G401 (cell line): ENCODE measurements around the gene AGO1. TPM values are rescaled to one million over a fixed set of nuclear protein-coding genes. Genes with fewer than 3 reads are reported as not detected.
A peak's percentile ranks its signal among the peaks of the same experiment; 100 is the strongest.

Source experiments
- DNase-seq: peaks from one replicate; pipeline ENCODE4 v3.0.0-alpha.2; 2015; ENCODE audit warnings: low spot score
- in situ Hi-C: cut with HindIII; loops from 2 replicates; pipeline ENCODE4 v1.10.0; 2016; ENCODE audit warnings: low sequenced_read_pairs, mixed read lengths
- total RNA-seq: library from RNA; depleted of rRNA; stranded (reverse); fragments of >200 nt; shearing (Covaris generic); gene quantifications from 2 replicates; pipeline ENCODE4 v1.2.3, GENCODE V29; 2014

The AGO1 gene
- total RNA-seq, 1 experiment from 2014 or later: 11.2 TPM

- in situ Hi-C loops: no loop called here
Measured at GRCh38 chr1:35894656-35895055, 11.6 kb downstream of the AGO1 start.

GRCh38 chr1:35899941-35900340 lies 16.9 kb downstream of the AGO1 start:
- in situ Hi-C loops: no loop called here
- no peak for DNase-seq

More at GRCh38 chr1:35894656-35895055, 11.6 kb downstream of the AGO1 start:
- DNase-seq: no peak

DNA sequence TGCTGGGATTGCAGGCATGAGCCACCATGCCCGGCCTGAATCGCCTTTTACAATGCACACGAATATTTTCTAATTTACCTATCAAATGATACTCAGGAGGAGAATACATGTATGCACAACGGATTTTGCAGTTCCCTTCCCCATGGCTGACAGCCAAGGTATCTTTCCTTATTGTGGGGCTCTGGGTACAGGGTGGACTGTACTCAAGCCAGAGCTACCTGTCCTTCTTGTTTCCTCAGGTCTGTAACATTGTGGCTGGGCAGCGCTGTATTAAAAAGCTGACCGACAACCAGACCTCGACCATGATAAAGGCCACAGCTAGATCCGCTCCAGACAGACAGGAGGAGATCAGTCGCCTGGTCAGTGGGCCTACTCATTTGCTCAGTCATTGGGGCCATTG lies 18.2 kb downstream of the AGO1 start:
- in situ Hi-C loops: no loop called here
- no peak for DNase-seq

DNA sequence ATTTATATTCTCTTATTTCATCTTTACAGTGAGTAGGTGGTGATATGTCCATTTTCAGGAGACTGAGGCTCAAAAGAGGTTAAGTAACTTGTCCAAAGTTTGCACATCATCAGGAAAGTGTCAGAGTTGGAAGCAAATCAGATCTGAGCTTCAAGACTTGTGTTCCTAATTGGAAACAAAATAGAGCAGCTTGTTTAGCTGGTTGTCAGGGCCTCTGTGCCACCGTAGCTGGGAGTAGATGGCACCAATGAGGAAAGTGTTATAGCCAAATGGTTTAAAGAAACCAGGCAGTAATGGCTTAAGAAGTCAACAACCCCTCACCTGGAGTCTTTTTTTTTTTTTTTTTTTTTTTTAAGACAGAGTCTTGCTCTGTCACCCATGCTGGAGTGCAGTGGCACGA lies 19.7 kb downstream of the AGO1 start:
- in situ Hi-C loops: no loop called here
- DNase-seq: no peak

DNA sequence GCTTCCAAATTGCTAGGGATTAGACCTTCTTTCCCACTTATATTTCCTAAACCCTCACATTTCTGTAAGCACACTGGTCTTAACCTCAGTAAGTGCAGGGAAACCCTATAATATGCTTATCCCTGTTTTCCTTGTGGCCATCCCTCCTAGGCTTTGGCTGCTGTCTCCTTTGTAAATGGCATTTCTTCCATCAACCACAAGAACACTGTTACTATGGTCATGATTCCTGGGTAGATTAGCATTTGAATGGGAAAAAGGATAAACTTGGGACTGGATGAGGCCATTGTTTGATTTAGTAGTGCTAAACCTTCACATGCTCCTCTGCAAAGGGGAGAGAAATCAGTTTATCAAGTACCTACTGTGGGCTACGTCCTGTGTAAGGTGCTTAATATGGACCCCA lies 31.7 kb downstream of the AGO1 start:
- in situ Hi-C loops: no loop called here
- DNase-seq: no peak

DNA sequence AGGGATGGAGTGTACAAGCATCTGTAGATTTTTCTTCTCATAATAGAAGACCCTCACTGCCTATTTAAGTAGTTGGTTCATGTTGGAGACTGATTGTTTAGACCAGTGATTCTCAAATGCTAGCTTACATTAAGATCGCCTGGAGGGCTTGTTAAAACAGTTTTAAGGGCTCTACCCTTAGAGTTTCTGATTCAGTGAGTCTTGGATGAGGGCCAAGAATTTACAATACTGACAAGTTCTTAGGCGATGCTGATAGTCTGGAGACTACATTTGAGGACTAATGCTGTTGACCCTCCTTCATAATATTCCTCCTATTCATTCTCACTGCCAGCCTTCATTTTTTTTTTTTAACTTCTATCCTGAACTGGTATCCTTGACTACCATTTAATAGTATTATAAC lies 32.7 kb downstream of the AGO1 start:
- in situ Hi-C loops: no loop called here
- DNase-seq: no peak

GRCh38 chr1:35923791-35924221 lies 40.8 kb downstream of the AGO1 start:
- DNase-seq: no peak
- in situ Hi-C loops: no loop called here

DNA sequence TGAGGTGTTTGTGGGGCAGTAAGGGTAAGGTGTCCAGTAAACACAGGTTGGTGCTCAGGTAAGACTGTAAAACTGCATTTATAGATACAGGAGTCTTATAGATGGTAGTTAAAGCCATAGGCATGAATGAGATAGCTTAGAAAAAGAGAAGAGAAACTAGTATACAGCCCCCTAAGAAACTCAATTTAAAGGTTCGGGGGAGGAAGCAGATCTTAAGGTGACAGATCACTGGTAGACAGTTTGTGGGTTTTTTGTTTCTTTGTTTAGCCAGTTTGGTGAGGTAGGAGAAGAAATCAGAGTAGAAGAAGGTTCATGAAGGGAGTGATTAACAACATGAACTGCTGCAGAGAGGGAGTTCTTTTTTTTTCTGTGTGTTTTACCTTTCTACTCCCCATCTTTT lies 41.8 kb downstream of the AGO1 start:
- no peak for DNase-seq
- in situ Hi-C loops: no loop called here

DNA sequence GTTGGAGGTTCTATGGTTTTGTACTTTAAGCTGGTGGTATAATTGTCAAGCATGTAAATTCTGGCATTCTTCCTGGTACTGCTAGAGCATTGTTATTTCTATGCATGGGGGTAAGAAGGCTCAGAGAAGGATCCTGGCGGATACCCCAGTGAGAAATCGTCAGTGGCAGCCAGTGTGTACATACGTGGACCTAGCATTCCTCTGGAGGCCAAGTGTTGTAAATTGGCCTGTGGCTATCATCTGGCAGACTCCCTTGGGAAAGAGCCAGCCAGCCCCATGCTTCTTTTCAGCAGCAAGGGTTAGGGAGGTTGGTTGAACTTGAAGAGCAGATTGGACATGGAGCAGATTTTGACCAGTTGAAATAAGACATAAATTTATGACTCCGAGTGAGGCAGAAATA lies 42.7 kb downstream of the AGO1 start:
- in situ Hi-C loops: no loop called here
- no peak for DNase-seq

DNA sequence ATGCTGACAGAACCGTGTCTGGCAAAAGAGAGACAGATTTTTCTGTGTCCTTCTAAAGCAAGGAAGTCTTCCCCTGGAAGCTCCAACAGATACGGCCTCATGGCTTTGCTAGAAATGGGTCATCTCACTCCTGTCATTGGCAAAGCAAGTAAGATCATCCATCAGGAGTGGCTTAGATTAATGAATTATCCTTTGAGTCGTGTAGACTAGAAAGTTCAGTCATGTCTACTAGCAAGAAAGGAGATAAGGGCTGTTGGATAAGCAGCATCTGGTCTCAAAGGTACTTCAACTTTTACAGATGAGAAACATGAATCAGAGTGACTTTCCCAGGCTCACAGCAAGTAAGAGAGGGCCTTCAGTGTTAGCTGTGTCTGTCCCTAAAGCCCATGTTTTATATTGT lies 44.5 kb downstream of the AGO1 start:
- in situ Hi-C loops: no loop called here

DNA sequence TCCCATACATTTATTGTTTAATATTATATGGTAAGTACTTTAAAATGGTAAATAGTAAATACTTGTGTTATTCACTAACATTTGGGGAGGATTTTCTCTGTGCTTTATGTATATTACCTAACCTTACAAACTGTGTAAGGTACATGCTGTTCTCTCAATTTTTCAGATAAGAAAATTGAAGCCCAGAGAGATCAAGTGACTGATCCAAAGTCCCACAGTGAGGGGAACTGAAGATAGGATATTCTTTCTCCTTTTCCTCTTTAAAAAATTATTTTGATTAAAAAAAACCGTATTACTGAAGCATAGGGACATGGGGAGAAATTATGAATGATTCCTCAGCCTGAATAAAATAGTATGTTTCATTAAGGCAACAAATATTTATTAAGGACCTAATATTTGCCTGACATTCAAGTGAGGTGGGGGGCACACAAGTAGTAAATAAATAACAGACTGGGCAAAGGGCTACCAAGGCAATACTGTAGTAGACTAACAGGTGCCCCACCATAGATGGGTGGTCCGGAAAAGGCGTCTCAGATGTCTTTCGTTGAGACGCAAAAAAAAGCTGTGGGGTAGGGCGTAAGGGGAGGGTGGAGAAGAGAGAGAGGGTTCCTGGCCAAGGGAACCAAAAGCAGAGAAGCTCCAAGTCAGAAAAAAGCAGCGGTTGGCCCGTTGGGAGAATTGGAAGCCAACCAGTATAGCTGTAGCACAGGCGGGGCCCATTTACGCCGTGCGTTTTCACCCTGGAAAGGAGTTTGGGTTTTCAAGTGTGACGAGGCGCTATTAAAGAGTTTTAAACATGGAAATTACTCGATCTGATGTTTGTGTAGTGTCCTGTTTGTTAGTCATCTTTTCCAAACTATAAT lies 47.0 kb downstream of the AGO1 start:
- in situ Hi-C loops: no loop called here
- DNase-seq: no peak

More for the DNA sequence above, 44.5 kb downstream of the AGO1 start:
- no peak for DNase-seq

DNA sequence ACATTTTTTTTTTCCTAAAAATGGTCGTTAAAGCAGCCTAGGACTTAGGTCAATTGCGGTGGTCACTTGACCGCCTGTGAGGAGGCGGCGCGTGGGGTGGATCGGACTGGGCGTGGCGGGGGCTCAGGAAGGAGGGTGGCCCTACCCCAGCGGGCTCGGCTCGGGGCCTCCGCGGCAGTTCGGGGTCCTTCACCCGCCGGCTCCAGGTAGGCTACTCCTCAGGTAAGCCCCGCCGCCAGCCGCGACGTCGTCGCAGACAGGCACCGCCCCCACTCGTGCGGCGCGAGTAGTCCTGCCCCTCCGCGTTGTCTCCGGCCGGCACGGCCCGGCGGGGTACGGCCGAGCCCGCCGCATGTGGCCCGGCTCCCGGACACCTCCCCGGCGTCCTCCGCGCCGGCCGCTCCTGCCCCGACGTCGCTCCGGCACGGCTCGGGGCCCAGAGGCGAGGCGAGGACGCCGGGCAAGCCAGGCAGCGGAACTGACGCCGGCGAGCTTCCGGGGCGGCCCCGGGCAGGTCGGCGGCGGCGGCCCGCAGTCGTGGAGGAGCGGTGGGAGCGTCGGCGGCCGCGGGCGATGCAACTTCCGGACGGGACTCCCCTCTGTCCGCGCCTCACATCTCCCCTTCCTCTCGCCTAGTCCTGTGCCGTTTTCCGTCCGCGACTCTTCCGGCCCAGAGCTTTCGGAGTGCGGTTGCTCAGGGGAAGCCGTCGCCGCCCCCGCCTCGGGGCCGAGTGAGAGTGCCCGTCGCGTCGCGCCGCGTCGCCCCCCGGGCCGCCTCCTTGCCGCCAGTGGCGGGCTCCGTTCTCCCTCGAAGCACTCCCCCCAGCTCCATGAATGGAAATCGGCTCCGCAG lies 47.8 kb downstream of the AGO1 start, which contains the start of gene AGO3:
AGO3 (plus strand) TSS at position 513 of the 853 bp plus-strand sequence; CDS start at position 835, 322 bp downstream.
- DNase-seq: peak; percentile 80
- in situ Hi-C loops: no loop called here

- in situ Hi-C loops: no loop called here
- DNase-seq: peak; percentile 40
Measured at GRCh38 chr1:35931446-35932157, 48.6 kb downstream of the AGO1 start.

DNA sequence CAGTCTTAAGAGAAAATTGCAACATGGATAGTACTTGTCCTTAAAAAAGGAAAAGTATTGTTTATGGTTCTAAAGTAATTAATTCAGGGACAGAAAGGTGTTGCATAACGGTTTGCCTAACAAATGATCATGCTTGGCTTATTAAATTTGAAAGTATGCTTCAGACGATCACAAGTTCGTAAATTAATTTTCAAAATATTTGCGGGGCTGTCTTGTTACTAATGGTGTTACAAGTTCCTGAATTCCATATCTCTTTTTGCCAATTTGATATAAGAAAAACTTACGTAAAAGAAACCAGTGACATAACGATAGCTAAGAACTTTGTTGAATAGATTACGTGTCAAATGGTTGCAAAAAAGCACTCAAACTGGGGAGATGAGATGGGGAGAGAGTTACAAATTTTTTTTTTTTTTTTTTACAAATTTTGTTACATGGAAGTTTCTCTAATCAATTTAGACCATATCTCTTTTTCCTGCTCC lies 49.2 kb downstream of the AGO1 start:
- in situ Hi-C loops: no loop called here
- no peak for DNase-seq

GRCh38 chr1:35932941-35933340 lies 49.9 kb downstream of the AGO1 start:
- DNase-seq: no peak
- in situ Hi-C loops: no loop called here

DNA sequence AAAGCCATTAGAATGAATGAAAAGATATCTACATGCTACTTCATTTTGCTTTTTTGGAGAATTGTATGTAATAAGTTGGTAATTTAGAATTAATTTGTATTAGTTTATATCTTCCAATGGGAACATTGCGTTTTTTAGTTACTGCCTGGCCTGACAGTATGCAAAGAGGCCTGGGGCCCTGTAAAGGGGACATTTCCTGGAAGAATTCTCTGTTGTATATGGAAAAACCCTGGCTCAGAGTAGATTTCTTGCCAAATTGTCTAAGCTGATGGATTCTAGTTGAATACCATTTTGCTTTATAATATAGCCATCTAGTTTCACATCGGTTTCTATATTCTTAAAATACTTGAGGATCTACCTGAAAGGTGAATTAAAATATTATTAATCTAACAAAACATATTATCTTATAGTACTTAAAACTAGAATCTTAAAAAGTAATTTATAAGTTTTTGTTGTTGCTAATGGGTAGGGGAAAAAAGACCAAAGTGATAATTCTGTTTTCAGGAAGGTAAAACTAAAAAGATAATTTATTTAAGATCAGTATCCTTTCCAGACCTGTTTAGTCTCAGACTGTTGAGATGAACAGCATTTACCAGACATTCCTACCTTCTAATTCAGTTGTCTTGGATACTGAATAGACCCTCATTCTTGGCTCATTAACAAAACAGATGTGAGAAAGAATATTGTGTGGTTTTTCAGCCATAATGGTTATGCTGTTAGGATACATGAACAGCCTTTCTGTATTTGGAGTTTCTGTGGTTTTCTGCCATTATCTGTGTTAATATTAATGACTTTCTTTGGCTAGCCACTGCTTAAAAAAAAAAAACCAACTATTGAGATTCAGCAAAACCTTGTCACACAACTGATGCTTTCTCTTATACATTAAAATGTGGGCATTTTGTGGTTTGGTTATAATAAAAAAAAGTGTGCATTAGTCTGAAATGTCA lies 52.7 kb downstream of the AGO1 start:
- DNase-seq: no peak

GRCh38 chr1:35936838-35937237 lies 53.8 kb downstream of the AGO1 start:
- in situ Hi-C loops: no loop called here
- DNase-seq: no peak

More for the DNA sequence above, 52.7 kb downstream of the AGO1 start:
- in situ Hi-C loops: no loop called here

DNA sequence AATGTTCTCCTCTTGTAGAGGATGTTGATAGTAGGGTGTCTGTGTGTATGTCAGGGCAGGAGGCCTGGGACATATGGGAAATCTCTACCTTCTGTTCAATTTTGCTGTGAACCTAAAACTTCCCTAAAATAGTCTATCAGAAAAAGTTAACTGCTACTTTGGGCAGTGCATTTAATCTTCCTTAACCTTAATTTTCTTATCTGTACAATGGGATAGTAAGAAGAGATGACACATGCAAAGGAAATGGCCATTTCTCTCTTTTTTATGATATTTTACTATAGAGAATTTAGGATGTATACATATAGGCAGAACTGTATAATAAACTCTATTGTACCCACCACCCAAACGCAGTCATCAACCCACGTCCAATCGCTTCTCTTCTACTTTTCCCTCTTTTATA lies 56.5 kb downstream of the AGO1 start:
- DNase-seq: no peak
- in situ Hi-C loops: no loop called here
